HG03108 (cell line): ENCODE results near the gene C6orf89.
"Not testable (repeated sequence)": the region's sequence is repeated elsewhere in the genome, so short reads cannot be mapped to it uniquely, and the experiment has no call there.

ENCODE experiments used
- ATAC-seq: cut with Tn5 transposase; IDR thresholded peaks from one replicate; pipeline ENCODE4 v1.9.1; 2021; ENCODE audit warnings: moderate library complexity; ENCODE audit not compliant: unreplicated experiment

C6orf89 gene

DNA sequence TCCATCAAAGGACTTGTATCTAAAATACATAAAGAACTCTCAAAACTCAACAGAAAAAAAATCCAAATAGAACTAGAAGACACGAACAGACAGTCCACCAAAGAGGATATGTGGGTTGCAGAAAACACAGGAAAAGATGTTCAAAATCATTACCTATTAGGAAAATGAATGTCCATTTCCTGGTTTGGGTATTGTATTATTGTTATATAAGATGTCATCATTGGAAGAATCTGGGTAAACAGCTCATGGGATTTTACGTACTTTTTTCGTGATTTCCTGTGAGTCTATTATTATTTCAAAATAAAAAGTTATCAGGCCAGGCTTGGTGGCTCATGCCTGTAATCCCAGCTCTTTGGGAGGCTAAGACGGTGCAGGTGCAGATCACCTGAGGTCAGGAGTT lies 59.5 kb downstream of the C6orf89 start:
- no peak for ATAC-seq

DNA sequence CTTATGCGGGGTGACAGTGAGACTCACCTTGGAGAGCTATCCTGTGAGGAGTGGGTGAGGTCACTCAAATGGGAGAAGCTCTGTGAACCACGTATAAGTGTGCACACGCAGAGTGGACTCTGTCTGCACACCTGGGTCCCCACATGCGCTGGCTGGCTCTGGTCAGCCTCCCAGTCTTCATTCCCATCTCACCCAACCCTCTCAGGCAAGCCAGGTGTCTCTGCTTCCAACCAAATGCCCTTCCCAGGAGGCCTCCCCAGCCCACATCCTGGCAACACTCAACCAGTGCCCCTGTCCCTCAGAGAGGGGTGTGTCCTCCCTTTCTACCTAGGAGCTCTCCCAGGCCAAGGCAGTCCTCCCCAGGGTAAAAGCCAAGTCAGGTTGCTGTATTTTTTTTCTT lies 60.8 kb downstream of the C6orf89 start:
- no peak for ATAC-seq

DNA sequence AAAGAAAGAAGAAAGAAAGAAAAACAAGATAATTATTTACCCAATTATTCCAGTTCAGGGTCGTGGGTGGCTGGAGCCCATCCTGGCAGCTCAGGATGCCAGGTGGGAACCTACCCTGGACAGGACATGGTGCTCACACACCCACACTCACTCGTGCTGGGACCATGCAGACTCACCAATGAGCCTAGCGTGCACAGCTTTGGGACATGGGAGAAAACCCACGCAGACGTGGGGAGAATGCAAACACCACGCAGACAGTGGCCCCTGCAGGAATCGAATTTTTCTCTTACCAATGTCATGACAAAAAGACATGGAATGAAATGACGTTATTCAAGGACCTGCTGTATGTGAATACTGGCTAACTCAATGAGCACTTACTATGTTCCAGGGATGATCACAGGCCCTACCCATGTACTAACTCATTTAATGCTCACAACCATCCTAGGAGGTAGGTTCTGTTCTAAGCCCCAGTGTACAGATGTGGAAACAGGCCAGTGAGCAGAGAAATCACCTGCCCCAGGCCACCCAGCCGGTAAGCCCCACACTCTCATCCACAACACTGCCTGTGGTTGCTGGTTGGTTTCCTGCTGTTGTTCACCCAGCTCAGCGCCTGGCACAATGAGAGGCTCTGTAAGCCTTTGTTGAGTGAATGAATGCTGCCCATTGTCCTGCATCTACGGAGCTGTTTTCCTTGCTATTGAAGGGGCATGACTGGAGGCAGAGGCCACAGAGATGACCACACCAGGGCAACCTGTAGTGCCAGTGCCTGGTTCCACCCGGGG lies 62.0 kb downstream of the C6orf89 start:
- no peak for ATAC-seq

DNA sequence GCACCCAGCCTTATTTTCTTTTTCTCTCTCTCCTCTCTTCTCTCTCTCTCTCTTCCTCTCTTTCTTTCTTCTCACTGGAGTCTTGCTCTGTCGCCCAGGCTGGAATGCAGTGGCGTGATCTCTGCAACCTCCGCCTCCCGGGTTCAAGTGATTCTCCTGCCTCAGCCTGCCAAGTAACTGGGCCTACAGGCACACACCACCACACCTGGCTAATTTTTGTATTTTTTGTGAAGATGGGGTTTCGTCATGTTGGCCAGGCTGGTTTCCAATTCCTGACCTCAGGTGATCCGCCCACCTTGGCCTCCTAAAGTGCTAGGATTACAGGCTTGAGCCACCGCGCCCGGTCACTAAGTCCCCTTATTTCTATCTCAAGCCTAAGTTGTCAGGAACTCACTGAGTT lies 63.3 kb downstream of the C6orf89 start:
- ATAC-seq = not testable (repeated sequence)

DNA sequence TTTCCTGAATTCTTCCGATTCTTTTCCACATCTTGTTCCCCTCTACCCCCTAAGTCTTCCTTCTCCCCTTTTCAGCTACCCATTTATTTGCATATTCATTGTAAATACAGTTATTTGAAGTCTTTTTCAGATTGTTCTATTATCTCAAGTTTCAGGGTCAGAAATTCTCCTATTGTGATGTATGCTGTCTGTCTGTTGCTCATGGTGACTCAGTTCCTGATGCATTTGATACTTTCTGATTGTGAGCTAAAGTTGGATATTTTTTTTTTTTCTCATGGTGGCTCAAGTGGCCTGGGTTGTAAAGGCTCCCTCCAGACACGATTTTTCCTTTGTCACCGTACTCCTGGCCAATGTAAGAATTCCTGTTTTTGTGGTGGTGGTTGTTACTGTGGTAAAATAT lies 63.9 kb downstream of the C6orf89 start:
- no peak for ATAC-seq

DNA sequence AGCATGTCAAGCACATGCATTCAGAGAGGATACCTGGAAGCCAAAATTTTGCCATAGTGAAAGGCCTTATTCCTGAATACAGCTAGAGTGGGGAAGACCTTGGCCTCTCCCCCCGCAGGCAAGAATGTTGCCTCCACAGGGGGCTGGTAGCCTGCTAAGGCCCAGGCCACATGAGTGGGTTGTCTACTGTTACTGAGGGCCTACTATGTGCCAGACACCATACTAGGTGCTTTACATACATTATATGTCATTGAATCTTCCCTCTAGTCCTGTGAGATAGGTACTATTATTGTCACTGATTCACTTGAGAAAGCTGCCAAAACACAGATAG lies 68.1 kb downstream of the C6orf89 start:
- no peak for ATAC-seq

DNA sequence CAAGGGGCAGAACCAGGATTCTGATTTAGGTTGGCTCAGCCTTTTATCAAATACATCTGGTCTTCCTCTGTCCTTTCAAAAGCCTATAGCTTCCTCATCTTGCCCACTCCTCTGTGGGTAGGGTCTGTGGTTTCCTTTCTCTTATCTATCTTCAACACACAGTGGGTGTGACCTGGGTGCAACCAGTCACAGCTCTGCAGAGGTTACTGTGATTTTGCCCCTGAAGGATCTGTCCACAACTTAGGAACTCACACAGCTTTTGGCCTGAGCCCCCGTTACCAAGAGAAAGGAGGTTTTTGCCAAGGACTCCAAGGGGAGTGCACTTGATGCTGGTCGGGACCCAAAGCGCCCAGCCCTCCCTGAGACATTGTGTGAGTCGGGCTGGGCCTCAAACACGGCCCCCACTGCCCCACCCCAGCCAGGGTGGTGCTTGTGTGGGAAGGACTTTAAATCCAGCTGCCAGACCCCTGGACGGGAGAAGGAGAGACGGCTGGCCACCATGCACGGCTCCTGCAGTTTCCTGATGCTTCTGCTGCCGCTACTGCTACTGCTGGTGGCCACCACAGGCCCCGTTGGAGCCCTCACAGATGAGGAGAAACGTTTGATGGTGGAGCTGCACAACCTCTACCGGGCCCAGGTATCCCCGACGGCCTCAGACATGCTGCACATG lies 68.6 kb downstream of the C6orf89 start, which contains the start of gene PI16:
Gene PI16, plus strand, starts transcription at position 477 of the 670 bp plus-strand sequence. Its CDS starts 23 bp downstream, at position 500.
- ATAC-seq = no peak

DNA sequence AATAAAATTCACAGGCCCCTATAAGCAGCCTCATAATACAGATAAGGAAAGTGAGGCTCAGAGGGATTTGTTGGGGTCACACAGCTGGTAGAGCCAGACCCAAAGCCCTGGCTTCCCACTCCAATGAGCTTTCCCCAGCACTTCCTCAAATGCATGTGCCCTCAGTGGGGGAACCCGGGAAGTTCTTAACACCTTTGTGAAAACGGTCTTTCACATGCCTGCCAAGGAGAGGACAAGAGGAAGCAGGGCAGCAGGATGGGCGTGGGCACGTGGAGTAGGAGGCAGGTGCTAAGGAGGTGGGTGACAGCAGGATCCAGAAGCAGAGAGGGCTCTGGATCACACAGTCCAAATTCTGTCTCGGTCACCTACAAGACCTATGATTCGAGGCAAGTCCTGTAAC lies 69.4 kb downstream of the C6orf89 start:
- no peak for ATAC-seq

DNA sequence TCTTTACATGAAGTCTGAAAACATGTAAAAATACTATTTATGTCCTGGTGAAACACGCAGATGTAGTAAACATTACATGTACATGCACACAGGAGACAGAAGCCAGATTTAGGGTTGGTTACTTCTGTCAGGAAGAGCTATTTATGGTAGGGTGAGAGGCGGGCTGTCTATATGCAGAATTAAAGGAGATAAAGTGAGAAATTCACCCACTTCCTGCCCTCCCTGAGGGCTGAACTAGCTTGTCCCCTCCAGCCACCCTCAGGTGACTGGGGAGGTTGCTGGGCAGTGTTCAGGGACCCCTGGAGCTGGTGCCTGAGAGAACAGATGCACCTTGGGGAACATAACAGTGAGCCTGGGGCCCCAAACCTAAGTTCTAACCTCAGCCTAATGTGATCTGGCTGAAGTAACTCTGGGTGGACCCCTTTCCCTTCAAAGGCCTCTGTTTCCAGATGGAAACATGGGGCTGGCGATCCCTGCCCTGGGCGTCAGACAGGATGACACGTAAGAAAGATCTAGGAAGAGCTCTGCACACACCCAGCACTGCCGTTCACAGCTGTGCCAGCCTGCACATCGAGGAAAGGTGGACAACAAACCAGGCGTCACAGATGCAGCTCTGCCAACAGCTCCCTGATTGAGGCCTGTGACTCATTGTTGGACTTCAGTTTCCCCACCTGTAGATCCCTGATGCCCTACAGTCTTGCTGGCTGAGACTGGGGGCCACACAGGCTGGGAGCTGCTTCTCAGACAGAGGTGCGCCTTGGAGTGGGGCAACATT lies 70.1 kb downstream of the C6orf89 start:
- ATAC-seq = no peak

DNA sequence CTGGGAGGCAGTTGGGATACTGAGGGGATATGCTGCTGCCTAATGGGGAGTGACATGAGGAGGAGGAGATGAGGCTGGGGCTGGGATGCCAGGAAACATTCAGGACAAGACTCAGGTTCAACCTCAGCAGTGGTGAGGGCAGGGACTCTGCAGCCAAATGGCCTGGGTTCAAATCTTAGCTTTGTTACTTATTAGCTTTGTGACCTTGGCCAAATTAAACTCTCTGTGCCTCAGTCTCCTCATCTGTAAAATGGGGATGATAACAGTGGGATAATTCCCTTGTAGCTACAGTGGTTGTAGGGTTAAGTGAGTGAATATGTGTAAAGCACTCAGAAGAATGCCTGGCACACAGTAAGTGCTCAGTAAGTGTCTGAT lies 70.7 kb downstream of the C6orf89 start:
- ATAC-seq = no peak

DNA sequence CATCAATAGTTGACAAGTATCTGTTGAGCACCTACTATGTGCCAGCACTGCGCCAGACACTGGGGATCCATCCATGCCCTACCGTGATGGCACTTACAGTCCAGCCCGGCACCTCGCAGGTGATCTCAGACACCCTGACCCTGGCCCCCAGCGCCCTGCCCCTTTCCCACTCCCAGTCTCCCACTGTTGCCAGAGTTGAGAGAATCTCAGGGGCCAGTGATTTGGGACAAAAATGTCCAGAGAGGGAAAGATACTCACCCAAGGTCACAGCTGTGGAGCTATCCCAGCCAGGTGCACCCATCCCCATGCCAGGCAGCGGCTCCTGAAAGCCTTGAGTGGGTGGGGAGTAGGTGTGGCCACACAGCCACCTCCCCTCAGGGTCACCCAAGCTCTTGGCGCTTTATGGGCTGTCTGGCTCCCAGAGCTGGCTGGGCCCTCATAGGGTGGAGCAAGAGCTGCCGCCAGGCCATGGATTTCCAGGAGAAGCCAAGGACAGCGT lies 72.1 kb downstream of the C6orf89 start:
- ATAC-seq = no peak

DNA sequence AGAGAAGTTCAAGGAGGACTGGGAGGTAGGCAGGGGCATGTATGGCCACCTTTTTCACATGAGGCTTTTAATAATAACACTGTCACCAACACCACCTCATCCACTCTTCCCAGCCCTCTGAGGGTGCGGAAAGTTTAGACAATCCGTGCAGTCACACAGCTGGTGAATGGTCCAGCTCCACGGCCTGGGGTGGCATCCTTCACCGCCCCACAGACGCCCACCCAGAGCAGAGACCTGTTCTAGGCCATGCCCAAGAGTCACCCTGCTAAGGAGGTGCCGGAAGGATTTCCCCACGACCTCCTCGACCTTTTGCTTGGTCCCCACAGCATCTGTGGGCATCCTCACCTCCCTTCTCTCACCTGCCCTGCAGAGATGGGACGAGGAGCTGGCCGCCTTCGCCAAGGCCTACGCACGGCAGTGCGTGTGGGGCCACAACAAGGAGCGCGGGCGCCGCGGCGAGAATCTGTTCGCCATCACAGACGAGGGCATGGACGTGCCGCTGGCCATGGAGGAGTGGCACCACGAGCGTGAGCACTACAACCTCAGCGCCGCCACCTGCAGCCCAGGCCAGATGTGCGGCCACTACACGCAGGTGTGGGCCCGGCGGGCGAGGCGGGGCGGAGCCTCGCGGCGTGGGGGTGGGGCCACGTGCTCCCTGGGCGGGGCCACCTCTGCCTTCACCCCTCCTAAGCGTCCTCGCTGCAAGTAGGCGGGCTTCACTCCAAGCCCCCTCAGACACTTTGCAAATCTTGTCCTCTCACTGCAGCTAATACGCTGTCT lies 73.2 kb downstream of the C6orf89 start:
- ATAC-seq = no peak

DNA sequence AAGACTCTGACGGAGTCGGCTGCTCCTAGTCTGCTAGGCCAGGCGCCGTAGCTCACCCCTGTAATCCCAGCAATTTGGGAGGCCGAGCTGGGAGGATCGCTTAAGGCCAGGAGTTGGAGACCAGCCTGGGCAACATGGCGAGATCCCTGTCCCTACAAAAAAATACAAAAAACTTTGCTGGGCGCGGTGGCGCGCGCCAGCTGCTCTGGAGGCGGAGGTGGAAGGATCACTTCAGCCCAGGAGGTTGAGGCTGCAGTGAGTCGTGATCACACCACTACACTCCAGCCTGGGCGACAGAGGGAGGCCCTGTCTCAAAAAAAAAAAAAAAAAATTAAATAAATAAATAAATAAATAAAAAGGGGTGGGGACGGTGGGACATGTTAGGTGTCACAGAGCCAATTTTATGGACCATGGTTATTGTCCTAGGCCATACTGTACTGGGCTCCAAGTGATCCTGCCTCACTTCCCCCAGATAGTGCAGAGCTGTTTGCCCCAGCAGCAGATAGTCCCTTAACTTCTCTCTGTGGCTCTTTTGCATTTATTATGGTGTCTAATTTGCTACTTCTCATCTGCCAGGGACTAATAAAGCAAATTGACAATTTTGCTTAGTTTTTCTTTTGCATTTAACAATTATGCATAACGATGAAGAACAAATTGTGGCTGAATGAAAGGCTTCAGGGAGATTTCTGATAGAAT lies 74.0 kb downstream of the C6orf89 start:
- ATAC-seq = no peak

DNA sequence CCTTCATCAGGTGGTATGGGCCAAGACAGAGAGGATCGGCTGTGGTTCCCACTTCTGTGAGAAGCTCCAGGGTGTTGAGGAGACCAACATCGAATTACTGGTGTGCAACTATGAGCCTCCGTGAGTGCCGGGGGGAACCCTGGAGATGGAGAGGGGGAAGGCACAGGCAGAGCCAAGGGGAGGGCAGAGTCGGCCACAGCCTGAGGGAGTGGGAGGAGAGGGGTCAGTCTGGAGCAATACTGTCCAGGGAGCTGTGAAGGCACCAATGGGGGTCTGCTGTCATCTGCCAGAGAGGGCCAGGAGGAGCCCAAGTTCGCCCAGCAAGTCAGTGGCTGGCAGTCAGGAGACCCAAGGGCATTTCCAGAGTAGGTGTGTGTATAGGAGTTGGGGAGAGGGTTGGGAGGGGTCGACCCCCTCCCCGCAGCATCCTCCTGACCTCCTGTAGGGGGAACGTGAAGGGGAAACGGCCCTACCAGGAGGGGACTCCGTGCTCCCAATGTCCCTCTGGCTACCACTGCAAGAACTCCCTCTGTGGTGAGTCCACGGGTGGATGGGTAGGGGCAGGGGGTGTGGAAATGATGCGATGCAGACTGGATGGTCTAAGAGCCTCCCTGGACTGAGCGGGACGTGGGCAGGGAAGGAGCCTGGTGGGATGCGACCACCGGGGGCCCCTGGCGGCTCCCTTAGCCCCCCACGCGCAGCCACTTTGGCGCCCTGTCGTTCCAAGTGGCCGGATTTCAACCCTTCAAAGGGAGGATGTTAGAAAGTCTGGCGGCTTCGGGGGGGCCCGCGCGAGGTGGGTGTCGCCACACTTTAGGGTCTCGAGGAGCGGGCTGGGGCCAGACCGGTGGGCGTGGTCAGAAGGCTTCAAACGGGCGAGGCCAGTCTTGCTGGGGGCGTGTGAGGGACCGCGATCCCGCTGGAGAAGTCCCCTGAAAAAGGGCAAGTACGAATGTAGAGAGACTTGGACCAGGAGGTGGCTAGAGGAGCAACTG lies 76.0 kb downstream of the C6orf89 start:
- ATAC-seq = no peak

DNA sequence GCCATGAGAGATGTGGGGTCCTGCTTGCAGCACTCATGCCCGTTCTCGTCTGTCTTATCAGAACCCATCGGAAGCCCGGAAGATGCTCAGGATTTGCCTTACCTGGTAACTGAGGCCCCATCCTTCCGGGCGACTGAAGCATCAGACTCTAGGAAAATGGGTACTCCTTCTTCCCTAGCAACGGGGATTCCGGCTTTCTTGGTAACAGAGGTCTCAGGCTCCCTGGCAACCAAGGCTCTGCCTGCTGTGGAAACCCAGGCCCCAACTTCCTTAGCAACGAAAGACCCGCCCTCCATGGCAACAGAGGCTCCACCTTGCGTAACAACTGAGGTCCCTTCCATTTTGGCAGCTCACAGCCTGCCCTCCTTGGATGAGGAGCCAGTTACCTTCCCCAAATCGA lies 77.1 kb downstream of the C6orf89 start:
- ATAC-seq = no peak

DNA sequence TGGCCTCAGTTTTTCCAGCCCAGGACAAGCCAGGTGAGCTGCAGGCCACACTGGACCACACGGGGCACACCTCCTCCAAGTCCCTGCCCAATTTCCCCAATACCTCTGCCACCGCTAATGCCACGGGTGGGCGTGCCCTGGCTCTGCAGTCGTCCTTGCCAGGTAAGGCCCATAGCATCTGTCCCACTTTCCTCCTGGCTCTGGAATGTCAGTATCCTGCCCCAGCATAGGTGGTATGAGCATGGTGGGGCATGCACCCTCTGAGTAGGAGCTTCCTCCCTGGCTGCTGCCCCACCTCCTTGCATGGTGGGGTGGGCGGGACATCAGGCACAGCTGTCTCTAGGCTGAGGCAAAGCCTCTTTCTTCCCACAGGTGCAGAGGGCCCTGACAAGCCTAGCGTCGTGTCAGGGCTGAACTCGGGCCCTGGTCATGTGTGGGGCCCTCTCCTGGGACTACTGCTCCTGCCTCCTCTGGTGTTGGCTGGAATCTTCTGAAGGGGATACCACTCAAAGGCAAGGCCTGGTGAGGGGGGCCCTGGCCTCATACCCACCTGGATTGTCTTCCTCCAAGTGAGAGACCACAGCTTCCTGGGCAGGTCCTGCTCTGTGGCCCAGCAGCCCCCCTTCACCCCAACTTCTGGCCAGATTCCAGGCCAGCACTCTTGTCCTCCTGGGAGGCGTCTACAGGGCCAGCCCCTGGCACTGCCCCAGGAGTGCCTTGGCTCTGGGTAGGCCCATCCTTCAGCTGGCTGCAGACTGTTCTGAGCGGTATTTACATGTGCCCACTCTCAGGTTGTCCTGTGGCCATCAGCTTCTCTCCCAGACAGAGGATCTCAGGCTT lies 77.9 kb downstream of the C6orf89 start:
- no peak for ATAC-seq

DNA sequence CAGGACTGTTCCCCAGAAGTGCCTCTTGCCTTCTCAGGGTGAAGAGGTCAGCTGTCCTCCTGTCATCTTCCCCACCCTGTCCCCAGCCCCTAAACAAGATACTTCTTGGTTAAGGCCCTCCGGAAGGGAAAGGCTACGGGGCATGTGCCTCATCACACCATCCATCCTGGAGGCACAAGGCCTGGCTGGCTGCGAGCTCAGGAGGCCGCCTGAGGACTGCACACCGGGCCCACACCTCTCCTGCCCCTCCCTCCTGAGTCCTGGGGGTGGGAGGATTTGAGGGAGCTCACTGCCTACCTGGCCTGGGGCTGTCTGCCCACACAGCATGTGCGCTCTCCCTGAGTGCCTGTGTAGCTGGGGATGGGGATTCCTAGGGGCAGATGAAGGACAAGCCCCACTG lies 78.6 kb downstream of the C6orf89 start:
- ATAC-seq = no peak

DNA sequence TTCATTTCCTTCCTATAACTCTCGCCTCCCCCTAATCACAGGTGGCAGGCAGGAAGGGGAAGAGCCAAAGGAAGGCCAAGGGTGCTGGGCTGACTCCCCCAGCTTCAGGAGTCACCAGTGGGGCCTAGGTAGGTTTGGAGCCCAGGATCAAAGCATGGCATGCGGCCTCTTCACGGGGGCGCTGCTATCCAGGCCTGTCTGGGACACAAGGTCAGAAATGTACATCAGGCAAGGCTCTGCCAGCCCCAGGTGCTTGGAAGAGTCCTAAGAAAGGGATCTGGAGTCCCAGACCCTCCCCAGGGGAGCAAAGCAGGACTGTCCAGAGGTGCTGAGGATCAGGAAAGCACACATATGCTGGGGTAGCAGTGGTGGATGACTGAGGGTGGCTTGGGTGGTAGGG lies 79.2 kb downstream of the C6orf89 start:
- no peak for ATAC-seq
